ENCODE results near the gene NDUFAF2. TPM values are rescaled to one million over a fixed set of nuclear protein-coding genes. Genes with fewer than 3 reads are reported as not detected.

NDUFAF2 gene
- total and polyA plus RNA-seq, 2 of the 8 experiments (the other 6 are each of a cell fraction or from before 2014, with no cell fraction given) = 10.7 to 46.5 TPM

DNA sequence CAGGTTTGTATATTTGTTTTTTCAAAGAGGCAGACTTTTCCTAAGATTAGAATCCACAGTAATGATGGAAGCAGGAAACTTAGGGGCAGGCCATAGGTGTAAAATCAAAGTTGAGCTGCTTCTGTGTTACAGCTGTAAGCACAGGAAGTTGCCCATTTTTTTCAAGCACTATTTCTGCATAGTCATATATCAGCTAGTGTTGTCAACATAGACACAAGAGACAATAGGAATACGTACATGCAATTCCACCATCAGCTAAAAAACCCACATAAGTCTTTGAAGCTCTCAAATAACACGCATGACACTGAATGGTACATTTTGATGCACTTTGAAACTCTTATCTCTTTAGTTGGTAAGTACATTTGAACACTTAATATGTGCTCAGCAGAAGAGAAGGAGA, 237.4 kb downstream of the NDUFAF2 start:
- no peak overlapping the region for H3K27ac ChIP-seq (ENCODE audit: low read depth, low read length)
- no peak overlapping the region for H4K91ac ChIP-seq (replicated peaks; ENCODE audit: insufficient read length, low read length)
- H2AK5ac ChIP-seq (ENCODE audit: low read depth, low read length) = no peak overlapping the region
- no peaks in the 10 kb centered on the region for H3K36me3 ChIP-seq (ENCODE audit: control insufficient read depth in 2 of 4, insufficient read depth in 4 of 4, low read length in 3 of 4)
- H4K5ac ChIP-seq (ENCODE audit: insufficient read length, low read depth, low read length) = no peak overlapping the region
- no peaks in the 10 kb centered on the region for H3K79me2 ChIP-seq (ENCODE audit: control insufficient read depth in 1 of 2, insufficient read depth in 2 of 2, low read length in 2 of 2)
- H2BK12ac ChIP-seq (ENCODE audit: low read depth, low read length) = no peak overlapping the region
- no peak overlapping the region for H2AFZ ChIP-seq (ENCODE audit: low read length)
- no peak overlapping the region for H3K18ac ChIP-seq (ENCODE audit: extremely low read depth, low read length)
- no peak overlapping the region for H2BK20ac ChIP-seq (ENCODE audit: low read length)
- no peaks in the 10 kb centered on the region for H3K23me2 ChIP-seq (ENCODE audit: low read depth, low read length)
- no peaks in the 10 kb centered on the region for H3K4me1 ChIP-seq (replicated peaks in 1 of 4; ENCODE audit: control insufficient read depth in 3 of 4, insufficient read depth in 4 of 4, low read length in 3 of 4)
- H3K23ac ChIP-seq (ENCODE audit: insufficient read length) = no peak overlapping the region
- no peak overlapping the region for H2BK120ac ChIP-seq (replicated peaks; ENCODE audit: low read depth, low read length)
- H3K4ac ChIP-seq (replicated peaks; ENCODE audit: insufficient read length, low read depth, low read length) = no peak overlapping the region
- no peak overlapping the region for H3K4me2 ChIP-seq (ENCODE audit: insufficient read depth in 1 of 2, low read depth in 2 of 2, low read length in 2 of 2)
- H3K27me3 ChIP-seq (replicated peaks in 1 of 4; ENCODE audit: control insufficient read depth in 3 of 4, extremely low read depth in 1 of 4, insufficient read depth in 3 of 4, low read length in 3 of 4) = no peaks in the 10 kb centered on the region
- H2BK15ac ChIP-seq (ENCODE audit: low read length) = no peak overlapping the region
- 83% methylated on average over 2 of the region's 2 CpGs; no CpG with 5 or more reads in 1 of the 2 experiments for WGBS, 2 experiments (ENCODE audit: extremely low coverage in 1 of 2, insufficient coverage in 1 of 2, insufficient read length in 1 of 2, insufficient replicate concordance in 2 of 2, low coverage in 1 of 2, low lambda C conversion rate in 2 of 2, missing lambda C conversion rate in 1 of 2)
- H3K9me3 ChIP-seq (ENCODE audit: insufficient read depth in 2 of 2, low read depth in 1 of 2, low read length in 1 of 2) = no peaks in the 10 kb centered on the region
- ChIA-PET POLR2A (ENCODE audit: partially characterized antibody) (interaction anchor here (1.3 kb wide), 1 partner anchor 34 kb away, joined by 3 read pairs; no protein-coding TSS in a partner anchor), CTCF (ENCODE audit: partially characterized antibody) (interaction anchor here (0.6 to 1.5 kb wide), 5 partner anchors 20 to 627 kb away, joined by 3 to 5 read pairs (median 3); no protein-coding TSS in a partner anchor)
- H3K79me1 ChIP-seq (ENCODE audit: low read depth, low read length) = no peaks in the 10 kb centered on the region
- no peak overlapping the region for H2BK5ac ChIP-seq (ENCODE audit: low read depth, low read length)
- H3K56ac ChIP-seq (replicated peaks; ENCODE audit: insufficient read length, low read depth, low read length) = no peak overlapping the region
- DNase-seq (ENCODE audit: low read depth in 1 of 2, low spot score in 2 of 2) = no peak
- no peak overlapping the region for H3K4me3 ChIP-seq (ENCODE audit: extremely low read depth in 1 of 4, insufficient read depth in 2 of 4, low read depth in 3 of 4, low read length in 4 of 4)
- H4K8ac ChIP-seq (ENCODE audit: extremely low read depth, insufficient read depth, low read length) = no peak overlapping the region
- no peak overlapping the region for H3K14ac ChIP-seq (ENCODE audit: insufficient read length)
- H4K20me1 ChIP-seq (replicated peaks in 1 of 2; ENCODE audit: control insufficient read depth in 1 of 2, insufficient read depth in 2 of 2, low read length in 2 of 2) = no peaks in the 10 kb centered on the region
- H3K9ac ChIP-seq (replicated peaks in 1 of 4; ENCODE audit: extremely low read depth in 1 of 4, low read depth in 3 of 4, low read length in 3 of 4) = no peak overlapping the region
- no peak for FAIRE-seq
- no peak for TF ChIP-seq YY1 (IDR thresholded peaks at IDR 0.05; ENCODE audit: low read depth, low read length)
- TF ChIP-seq HDAC2 (IDR thresholded peaks at IDR 0.05; ENCODE audit: borderline replicate concordance in 1 of 2, low read depth in 2 of 2, low read length in 2 of 2) = no peak
- no peak for TF ChIP-seq GABPA (IDR thresholded peaks at IDR 0.05; ENCODE audit: borderline replicate concordance, insufficient read depth, low read length)
- TF ChIP-seq SP2 (IDR thresholded peaks at IDR 0.05; ENCODE audit: low read length) = no peak
- TF ChIP-seq SAP30 (IDR thresholded peaks at IDR 0.05; ENCODE audit: insufficient read depth, insufficient replicate concordance, low read length) = no peak
- TF ChIP-seq TAF1 (IDR thresholded peaks at IDR 0.05; ENCODE audit: low read depth, low read length) = no peak
- no peak for TF ChIP-seq BACH1 (IDR thresholded peaks at IDR 0.05; ENCODE audit: low read length)
- TF ChIP-seq CBX8 (IDR thresholded peaks at IDR 0.05; ENCODE audit: borderline replicate concordance, low read depth, low read length) = no peak
- no peak for TF ChIP-seq SIN3A (conservative IDR thresholded peaks at IDR 0.05 in 1 of 2, IDR thresholded peaks at IDR 0.05 in 1 of 2; ENCODE audit: low read depth in 1 of 2, low read length in 2 of 2)
- TF ChIP-seq SIX5 (IDR thresholded peaks at IDR 0.05; ENCODE audit: low read depth, low read length) = no peak
- TF ChIP-seq ZNF274 (IDR thresholded peaks at IDR 0.05; ENCODE audit: borderline replicate concordance, extremely low read depth, low read length) = no peak
- TF ChIP-seq TEAD4 (IDR thresholded peaks at IDR 0.05; ENCODE audit: low read depth, low read length) = no peak
- TF ChIP-seq SRF (IDR thresholded peaks at IDR 0.05; ENCODE audit: low read depth, low read length) = no peak
- TF ChIP-seq POU5F1 (IDR thresholded peaks at IDR 0.05; ENCODE audit: low read depth, low read length) = no peak
- no peak for TF ChIP-seq TCF12 (IDR thresholded peaks at IDR 0.05; ENCODE audit: low read depth, low read length)
- TF ChIP-seq CREB1 (IDR thresholded peaks at IDR 0.05) = no peak
